GM20431 (cell line): ENCODE results near the gene RGS13.

ENCODE experiments used
- in situ Hi-C: fragments of 300-500 bp; cut with MseI, MboI; formaldehyde crosslinking; loops from one replicate; pipeline ENCODE4 v1.15.0; 2020; ENCODE audit warnings: low sequenced_read_pairs; ENCODE audit not compliant: unreplicated experiment

The RGS13 gene

GRCh38 chr1:192620071-192620635 lies 15.8 kb upstream of the RGS13 start:
- in situ Hi-C loops: loop anchor here (25.0 kb wide), 1 partner anchor 133 kb away; no protein-coding TSS in a partner anchor

- in situ Hi-C loops: no loop called here
Measured at GRCh38 chr1:192626366-192627179, 9.4 kb upstream of the RGS13 start.

GRCh38 chr1:192627901-192628300 lies 8.0 kb upstream of the RGS13 start:
- in situ Hi-C loops: no loop called here

- in situ Hi-C loops: no loop called here
Measured at GRCh38 chr1:192628396-192629057, 7.4 kb upstream of the RGS13 start.

- in situ Hi-C loops: no loop called here
Measured at GRCh38 chr1:192629612-192630011, 6.3 kb upstream of the RGS13 start.

- in situ Hi-C loops: no loop called here
Measured at GRCh38 chr1:192630521-192631287, 5.2 kb upstream of the RGS13 start.

GRCh38 chr1:192631749-192632148 lies 4.2 kb upstream of the RGS13 start:
- in situ Hi-C loops: no loop called here

GRCh38 chr1:192632188-192632587 lies 3.8 kb upstream of the RGS13 start:
- in situ Hi-C loops: no loop called here

- in situ Hi-C loops: no loop called here
Measured at GRCh38 chr1:192632641-192633532, 3.1 kb upstream of the RGS13 start.

GRCh38 chr1:192633533-192634253 lies 2.3 kb upstream of the RGS13 start:
- in situ Hi-C loops: no loop called here

- in situ Hi-C loops: no loop called here
Measured at GRCh38 chr1:192635041-192635440, 906 bp upstream of the RGS13 start.

- in situ Hi-C loops: no loop called here
Measured at GRCh38 chr1:192639607-192640368, 3.8 kb downstream of the RGS13 start.

- in situ Hi-C loops: no loop called here
Measured at GRCh38 chr1:192652159-192652558, 16.2 kb downstream of the RGS13 start.

GRCh38 chr1:192654120-192654519 lies 18.2 kb downstream of the RGS13 start:
- in situ Hi-C loops: no loop called here

GRCh38 chr1:192654591-192655251 lies 18.8 kb downstream of the RGS13 start:
- in situ Hi-C loops: no loop called here

- in situ Hi-C loops: no loop called here
Measured at GRCh38 chr1:192657760-192658159, 21.8 kb downstream of the RGS13 start.

GRCh38 chr1:192658255-192658654 lies 22.3 kb downstream of the RGS13 start:
- in situ Hi-C loops: no loop called here

GRCh38 chr1:192660613-192661012 lies 24.7 kb downstream of the RGS13 start:
- in situ Hi-C loops: no loop called here
